K562 (cell line): Measurements from ENCODE around the gene CARD18. TPM values are rescaled to one million over a fixed set of nuclear protein-coding genes. Genes with fewer than 3 reads are reported as not detected.
"Not testable (repeated sequence)": the region's sequence is repeated elsewhere in the genome, so short reads cannot be mapped to it uniquely, and the experiment has no call there.

Experiments used
- ATAC-seq: fragments of 200-7000 bp; cut with Tn5 transposase; 3 replicates; pipeline ENCODE4 v1.9.1; 2020; ENCODE audit warnings: moderate library complexity
- BruUV-seq: library from RNA; stranded (reverse); fragments of 400-500 nt; replicated peaks from 2 replicates; lab custom pipeline; 2021; lab: Mats Ljungman, UMichigan
- CTCF ChIA-PET: fragments of 300-600 bp; formaldehyde crosslinking; extraction: SDS; loops from one replicate; lab custom pipeline; 2021; ENCODE audit warnings: low intra/inter-chr PET ratio; lab: Yijun Ruan, JAX
- POLR2A ChIA-PET: fragments of 300-600, 350-650 bp; sonication (Branson Sonifier 250); formaldehyde crosslinking; extraction: SDS; loops from one replicate; lab custom pipeline; 2021; ENCODE audit warnings: antibody characterized with exemption, inconsistent platforms; lab: Yijun Ruan, JAX
- DNase-seq, 4 experiments: peaks; one replicate each; pipeline versions ENCODE4 v3.0.0 to v3.0.0-alpha.2; 2011 to 2018; ENCODE audit warnings: low spot score in 3 of 4, mixed read lengths in 3 of 4; ENCODE audit errors: extremely low read depth in 1 of 4
- FAIRE-seq: peaks from 2 replicates; lab custom pipeline; 2011; peaks lifted over from hg19 to GRCh38; lab: Jason Lieb, UNC
- H2AFZ ChIP-seq: 2 replicates; pipeline ENCODE4 v1.6.0; 2011; ENCODE audit warnings: low read depth, low read length, control low read depth, inconsistent platforms
- H3K27ac ChIP-seq: fragments of 200-600 bp; 3 replicates; pipeline ENCODE4 v1.8.0; 2011; ENCODE audit warnings: low read depth, mild to moderate bottlenecking, control low read depth, inconsistent platforms, low read length, moderate library complexity, mixed read lengths; ENCODE audit errors: extremely low read depth
- H3K27me3 ChIP-seq, 2 experiments: fragments of 300-600 bp in 1 of 2; 2 replicates in 1 of 2; 3 replicates in 1 of 2; pipeline versions ENCODE4 v1.6.0 to v1.8.0; 2011; ENCODE audit warnings: inconsistent platforms in 2 of 2, low read length in 2 of 2, mild to moderate bottlenecking in 1 of 2, mixed read lengths in 1 of 2, moderate library complexity in 1 of 2; ENCODE audit not compliant: control insufficient read depth in 2 of 2, insufficient read depth in 2 of 2
- H3K36me3 ChIP-seq: fragments of 300-600 bp; 3 replicates; pipeline ENCODE4 v1.8.0; 2011; ENCODE audit warnings: mild to moderate bottlenecking, low read length, inconsistent platforms; ENCODE audit not compliant: control insufficient read depth, insufficient read depth
- H3K4me1 ChIP-seq, 2 experiments: fragments of 200-600 bp in 1 of 2; replicated peaks in 1 of 2; 2 replicates in 1 of 2; 3 replicates in 1 of 2; pipeline versions ENCODE4 v1.5.1 to v1.8.0; 2011; ENCODE audit warnings: inconsistent platforms in 2 of 2, low read length in 2 of 2, mild to moderate bottlenecking in 1 of 2, mixed read lengths in 1 of 2, moderate library complexity in 1 of 2; ENCODE audit not compliant: control insufficient read depth in 2 of 2, insufficient read depth in 2 of 2
- H3K4me2 ChIP-seq: 2 replicates; pipeline ENCODE4 v1.6.1; 2011; ENCODE audit warnings: low read length, control low read depth, inconsistent platforms, mixed read lengths; ENCODE audit not compliant: insufficient read depth
- H3K4me3 ChIP-seq: fragments of 200-600 bp; sonication (generic), shearing (Covaris generic); 2 replicates; pipeline ENCODE4 v1.5.1; 2016; ENCODE audit warnings: control low read depth, inconsistent platforms
- H3K79me2 ChIP-seq: fragments of 200-600 bp; 3 replicates; pipeline ENCODE4 v1.8.0; 2011; ENCODE audit warnings: low read length, inconsistent platforms; ENCODE audit not compliant: control insufficient read depth, insufficient read depth
- H3K9ac ChIP-seq, 2 experiments: 2 replicates each; pipeline versions ENCODE4 v1.6.0 to v1.6.1; 2011; ENCODE audit warnings: low read depth in 2 of 2, low read length in 2 of 2, control low read depth in 1 of 2, inconsistent platforms in 1 of 2, mild to moderate bottlenecking in 1 of 2, mixed read lengths in 1 of 2; ENCODE audit not compliant: insufficient read depth in 1 of 2
- H3K9me1 ChIP-seq: one replicate; pipeline ENCODE4 v1.6.0; 2011; ENCODE audit warnings: inconsistent platforms, mild to moderate bottlenecking, low read length, moderate library complexity; ENCODE audit not compliant: control insufficient read depth, insufficient read depth
- H3K9me3 ChIP-seq: replicated peaks from 2 replicates; pipeline ENCODE4 v1.5.1; 2011; ENCODE audit warnings: low read depth, low read length, inconsistent platforms; ENCODE audit not compliant: control insufficient read depth, insufficient read depth
- H4K20me1 ChIP-seq: replicated peaks from 2 replicates; pipeline ENCODE4 v1.6.1; 2011; ENCODE audit warnings: low read length, inconsistent platforms, mixed read lengths; ENCODE audit not compliant: control insufficient read depth, insufficient read depth
- E2F6 ChIP-seq, 2 experiments: IDR thresholded peaks; 2 replicates each; pipeline ENCODE4 v1.6.1; 2011; ENCODE audit warnings: borderline replicate concordance in 1 of 2, control low read depth in 1 of 2, low read depth in 1 of 2, low read length in 1 of 2, mild to moderate bottlenecking in 1 of 2, mixed read lengths in 1 of 2, moderate library complexity in 1 of 2; ENCODE audit not compliant: insufficient read depth in 1 of 2, insufficient read length in 1 of 2, poor library complexity in 1 of 2, severe bottlenecking in 1 of 2; ENCODE audit errors: extremely low read depth in 1 of 2
- HOXB6 ChIP-seq: fragments of 250-450 bp; sonication (Bioruptor Pico); IDR thresholded peaks from 2 replicates; pipeline ENCODE4 v1.5.1; 2022; ENCODE audit warnings: mild to moderate bottlenecking, borderline replicate concordance
- PHF20 ChIP-seq: fragments of 450-650 bp; IDR thresholded peaks from 2 replicates; pipeline ENCODE4 v1.6.1; 2018; ENCODE audit not compliant: partially characterized antibody
- RBM15 ChIP-seq: fragments of 200-400 bp; formaldehyde crosslinking; IDR thresholded peaks from 2 replicates; pipeline ENCODE4 v1.6.1; 2018; ENCODE audit warnings: mild to moderate bottlenecking, low read length, moderate library complexity; ENCODE audit not compliant: insufficient read depth
- SMARCC2 ChIP-seq: fragments of 450-650 bp; IDR thresholded peaks from 2 replicates; pipeline ENCODE4 v1.6.1; 2017; ENCODE audit warnings: antibody characterized with exemption, moderate library complexity, mild to moderate bottlenecking, low read depth
- TOE1 ChIP-seq, 2 experiments: fragments of 450-650 bp in 1 of 2; sonication (generic) in 1 of 2; formaldehyde crosslinking in 1 of 2; IDR thresholded peaks; 2 replicates each; pipeline versions ENCODE4 v1.7.1 to v1.8.0; 2016 to 2022; ENCODE audit warnings: borderline replicate concordance in 2 of 2, mild to moderate bottlenecking in 2 of 2, antibody characterized with exemption in 1 of 2, inconsistent platforms in 1 of 2, low read depth in 1 of 2, missing genetic modification reagents in 1 of 2, moderate library complexity in 1 of 2
- ZNF12 ChIP-seq: sonication (generic); formaldehyde crosslinking; IDR thresholded peaks from 2 replicates; pipeline ENCODE4 v1.4.0; 2020; ENCODE audit warnings: mild to moderate bottlenecking, missing genetic modification reagents
- ZNF165 ChIP-seq: fragments of 250-450 bp; sonication (Bioruptor Pico); IDR thresholded peaks from 2 replicates; pipeline ENCODE4 v1.4.0; 2020; ENCODE audit warnings: borderline replicate concordance
- ZNF174 ChIP-seq: fragments of 250-450 bp; sonication (Bioruptor Pico); IDR thresholded peaks from 2 replicates; pipeline ENCODE4 v1.4.0; 2020; ENCODE audit warnings: mild to moderate bottlenecking
- ZNF41 ChIP-seq: fragments of 250-450 bp; sonication (Bioruptor Pico); conservative IDR thresholded peaks from 2 replicates; pipeline ENCODE4 v1.4.0; 2020; ENCODE audit warnings: mild to moderate bottlenecking
- ZNF77 ChIP-seq: fragments of 250-450 bp; sonication (Bioruptor Pico); IDR thresholded peaks from 2 replicates; pipeline ENCODE4 v1.5.0; 2020
- WGBS: fragments of 100-300 bp; shearing (Covaris generic); methylation state at CpG from one replicate; pipeline ENCODE4 v1.1.6; 2016; ENCODE audit warnings: low coverage, mixed read lengths; ENCODE audit not compliant: insufficient coverage; ENCODE audit errors: missing lambda C conversion rate; 5-methylcytosine and 5-hydroxymethylcytosine counted together
- in situ Hi-C: fragments of 300-500 bp; cut with MboI; formaldehyde crosslinking; loops from 4 replicates; pipeline ENCODE4 v1.15.0; 2018; ENCODE audit warnings: inconsistent platforms, mixed read lengths
- intact Hi-C: fragments of 100-400 bp; cut with micrococcal nuclease; formaldehyde crosslinking; loops from 2 replicates; pipeline ENCODE4 v1.14.2; 2022
- polyA plus RNA-seq, 8 experiments: library from polyadenylated mRNA; depleted of rRNA in 4 of 8; stranded (reverse) in 5 of 8; unstranded in 3 of 8; fragments of >200 nt; fragmentation: Nextera tagmentation in 2 of 8; fragmentation: Illumina TruSeq in 1 of 8; extraction: Ambion mirVana in 2 of 8; extraction: Trizol in 1 of 8; gene quantifications; 2 replicates each; pipeline versions ENCODE4 v1.2.1 to v1.2.3, GENCODE V29; 2011 to 2014; ENCODE audit warnings: inconsistent platforms in 1 of 8, missing spikeins in 1 of 8
- total RNA-seq, 7 experiments: library from RNA; depleted of rRNA in 6 of 7; stranded (reverse); fragments of >200 nt in 6 of 7; fragmentation: Illumina TruSeq in 2 of 7; extraction: Trizol in 2 of 7; gene quantifications; 2 replicates each; pipeline versions ENCODE4 v1.2.1 to v1.2.3, GENCODE V29; 2011 to 2021; ENCODE audit warnings: low replicate concordance in 1 of 7
- TF ChIP-seq, protein P1 (sequence below): sonication (generic); formaldehyde crosslinking; IDR thresholded peaks from 2 replicates; pipeline ENCODE4 v1.8.1; 2023; ENCODE audit warnings: mild to moderate bottlenecking, missing genetic modification reagents

CARD18 gene
- total and polyA plus RNA-seq, 9 of the 15 experiments (the other 6 are each of a cell fraction or from before 2014, with no cell fraction given): 1.5 to 4.7 (median 2.9) TPM

- in situ Hi-C loops (no loop called here), intact Hi-C loops (no loop called here)
- POLR2A ChIA-PET: no interaction called here
- TF ChIP-seq ZNF77 (CRISPR knock-in tag): no peak
- no peak for TF ChIP-seq ZNF12 (CRISPR knock-in tag)
- TF ChIP-seq PHF20: no peak
- no peak for TF ChIP-seq ZNF165 (CRISPR knock-in tag)
- TF ChIP-seq SMARCC2: no peak
- no peak for TF ChIP-seq TOE1 (IDR thresholded peaks at IDR 0.05; ENCODE audit: borderline replicate concordance)
- TF ChIP-seq TOE1 (CRISPR knock-in tag; IDR thresholded peaks at IDR 0.05; ENCODE audit: borderline replicate concordance, low read depth): no peak
- TF ChIP-seq HOXB6: no peak
- TF ChIP-seq E2F6 (IDR thresholded peaks at IDR 0.05; ENCODE audit: borderline replicate concordance in 1 of 2, extremely low read depth in 1 of 2, insufficient read depth in 1 of 2, insufficient read length in 1 of 2, low read depth in 1 of 2, low read length in 1 of 2, poor library complexity in 1 of 2, severe bottlenecking in 1 of 2): no peak
- TF ChIP-seq, protein P1, sequence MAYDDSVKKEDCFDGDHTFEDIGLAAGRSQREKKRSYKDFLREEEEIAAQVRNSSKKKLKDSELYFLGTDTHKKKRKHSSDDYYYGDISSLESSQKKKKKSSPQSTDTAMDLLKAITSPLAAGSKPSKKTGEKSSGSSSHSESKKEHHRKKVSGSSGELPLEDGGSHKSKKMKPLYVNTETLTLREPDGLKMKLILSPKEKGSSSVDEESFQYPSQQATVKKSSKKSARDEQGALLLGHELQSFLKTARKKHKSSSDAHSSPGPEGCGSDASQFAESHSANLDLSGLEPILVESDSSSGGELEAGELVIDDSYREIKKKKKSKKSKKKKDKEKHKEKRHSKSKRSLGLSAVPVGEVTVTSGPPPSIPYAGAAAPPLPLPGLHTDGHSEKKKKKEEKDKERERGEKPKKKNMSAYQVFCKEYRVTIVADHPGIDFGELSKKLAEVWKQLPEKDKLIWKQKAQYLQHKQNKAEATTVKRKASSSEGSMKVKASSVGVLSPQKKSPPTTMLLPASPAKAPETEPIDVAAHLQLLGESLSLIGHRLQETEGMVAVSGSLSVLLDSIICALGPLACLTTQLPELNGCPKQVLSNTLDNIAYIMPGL (CRISPR knock-in tag): no peak
- no peak for TF ChIP-seq ZNF41
- no peak for TF ChIP-seq RBM15
- no peak for TF ChIP-seq ZNF174 (CRISPR knock-in tag)
- no peaks in the 10 kb centered on the region for H3K27me3 ChIP-seq
- no peak overlapping the region for H2AFZ ChIP-seq
- no peak for DNase-seq
- H4K20me1 ChIP-seq: no peaks in the 10 kb centered on the region
- no TSS peak for BruUV-seq
- H3K27ac ChIP-seq: no peak overlapping the region
- CTCF ChIA-PET: no interaction called here
- ATAC-seq: no peak
- no peaks in the 10 kb centered on the region for H3K4me1 ChIP-seq
- H3K4me3 ChIP-seq: no peak overlapping the region
- H3K79me2 ChIP-seq: no peaks in the 10 kb centered on the region
- FAIRE-seq: no peak
- H3K9ac ChIP-seq: no peak overlapping the region
- H3K9me3 ChIP-seq: peaks cover 3% of the 10 kb centered on the region; the same call in 1 of the 2 replicates
- no peaks in the 10 kb centered on the region for H3K36me3 ChIP-seq
- H3K4me2 ChIP-seq: no peak overlapping the region
- H3K9me1 ChIP-seq: no peaks in the 10 kb centered on the region
Measured at GRCh38 chr11:105103336-105103735, 36.2 kb downstream of the CARD18 start.

- in situ Hi-C loops, BruUV-seq: not testable (repeated sequence)
Measured at GRCh38 chr11:105102079-105102581, 37.4 kb downstream of the CARD18 start.

More at GRCh38 chr11:105102079-105102581, 37.4 kb downstream of the CARD18 start:
- H3K27me3 ChIP-seq, H3K4me3 ChIP-seq, H3K9me1 ChIP-seq, H3K79me2 ChIP-seq, H3K9ac ChIP-seq, DNase-seq, H3K36me3 ChIP-seq, H3K4me1 ChIP-seq, H3K4me2 ChIP-seq, ATAC-seq, H2AFZ ChIP-seq, H3K9me3 ChIP-seq, POLR2A ChIA-PET, intact Hi-C loops, H4K20me1 ChIP-seq, H3K27ac ChIP-seq, CTCF ChIA-PET, FAIRE-seq: not testable (repeated sequence)
- WGBS: no CpG with 5 or more reads among the region's 3 CpGs
